ENCODE data around the gene TMEM207.

Gene TMEM207

GRCh38 chr3:190448256-190448655 lies 1.4 kb downstream of the TMEM207 start:
- DNase-seq: no peak
- in situ Hi-C loops (cut with HindIII; ENCODE audit: low pct_ligation_motif_present, low pct_unique_long_range_greater_than_20kb, low sequenced_read_pairs): no loop called here

DNA sequence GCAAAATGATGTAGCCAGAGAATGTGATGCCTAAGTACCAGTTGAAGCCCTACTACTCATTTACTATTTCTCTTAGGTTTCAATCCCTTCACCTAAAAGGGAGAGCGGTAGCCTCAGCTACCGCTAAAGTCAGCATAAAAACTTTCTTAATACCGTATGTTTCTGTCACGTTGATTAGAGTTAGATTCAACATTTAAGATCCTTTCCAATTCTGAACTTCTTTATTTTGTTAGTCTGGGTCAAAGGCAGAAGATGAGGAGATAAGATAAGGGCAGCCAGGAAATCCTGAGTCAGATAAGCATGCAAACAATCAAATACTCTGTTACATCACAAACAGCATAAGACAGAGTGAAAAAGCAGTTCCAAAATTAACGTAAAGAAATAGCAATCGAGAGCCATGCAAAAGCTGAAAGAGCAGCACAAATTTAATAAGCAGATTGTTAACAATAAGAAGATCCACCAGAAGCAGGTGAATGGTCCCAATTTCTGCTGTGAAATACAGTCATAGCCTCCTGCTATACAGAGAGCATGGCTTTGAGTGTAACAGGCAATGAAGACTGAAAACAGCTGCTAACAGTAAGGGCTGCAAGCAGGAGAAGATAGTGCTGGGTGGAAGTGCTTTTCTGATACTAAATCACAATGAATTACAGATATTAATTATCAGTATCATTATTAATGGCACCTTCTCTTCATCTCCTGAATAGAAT lies 3.0 kb downstream of the TMEM207 start:
- DNase-seq: no peak
- in situ Hi-C loops (cut with HindIII; ENCODE audit: low pct_ligation_motif_present, low pct_unique_long_range_greater_than_20kb, low sequenced_read_pairs): no loop called here

DNA sequence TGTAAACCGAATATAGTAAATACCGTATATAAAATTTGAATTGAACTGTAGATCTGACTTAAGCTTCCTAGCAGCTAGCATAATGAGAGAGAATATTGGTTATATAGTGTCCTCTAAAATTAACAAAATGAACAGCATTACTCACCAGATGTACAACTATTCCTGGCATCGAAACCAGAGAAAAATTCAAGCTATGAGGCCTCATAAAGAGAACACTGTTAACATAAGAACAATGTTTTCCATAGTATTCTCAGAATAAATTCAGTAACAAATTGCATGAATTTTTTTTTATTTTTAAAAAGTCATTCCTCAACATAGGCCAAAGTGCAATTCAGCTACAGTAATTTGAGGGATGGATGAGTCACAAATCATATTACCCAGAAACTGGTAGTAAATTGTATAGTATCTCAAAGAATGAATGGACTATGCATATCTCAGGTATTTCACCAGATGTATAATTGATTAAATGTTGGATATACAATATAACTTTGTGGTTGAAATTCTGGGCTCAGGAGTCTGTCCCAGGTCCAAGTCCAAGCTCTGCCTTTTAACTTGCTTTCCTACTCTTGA lies 5.0 kb downstream of the TMEM207 start:
- DNase-seq: no peak
- in situ Hi-C loops (cut with HindIII; ENCODE audit: low pct_ligation_motif_present, low pct_unique_long_range_greater_than_20kb, low sequenced_read_pairs): no loop called here

GRCh38 chr3:190444006-190444405 lies 5.7 kb downstream of the TMEM207 start:
- no peak for DNase-seq
- in situ Hi-C loops (cut with HindIII; ENCODE audit: low pct_ligation_motif_present, low pct_unique_long_range_greater_than_20kb, low sequenced_read_pairs): no loop called here

DNA sequence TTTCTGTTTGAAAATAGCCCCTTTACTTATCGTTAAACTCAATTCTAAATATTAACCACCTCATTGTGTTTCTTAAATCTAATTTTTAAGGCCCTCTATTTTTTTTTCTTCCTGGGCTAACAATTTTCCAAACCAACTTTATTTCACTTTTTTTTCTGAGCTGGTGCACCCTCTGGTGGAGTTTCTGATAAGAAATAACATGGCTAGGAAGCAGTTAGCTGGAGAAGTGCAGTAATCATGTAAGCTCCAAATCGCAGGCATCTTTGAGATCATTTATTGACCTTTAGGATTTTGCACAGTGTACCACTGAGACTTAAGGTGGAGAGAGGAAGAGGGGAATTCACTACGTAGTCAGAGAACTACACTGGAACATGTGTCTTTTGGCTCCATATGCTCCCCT lies 6.4 kb downstream of the TMEM207 start:
- in situ Hi-C loops (cut with HindIII; ENCODE audit: low pct_ligation_motif_present, low pct_unique_long_range_greater_than_20kb, low sequenced_read_pairs): no loop called here
- DNase-seq: peak; percentile 48

GRCh38 chr3:190442240-190442639 lies 7.5 kb downstream of the TMEM207 start:
- DNase-seq: no peak
- in situ Hi-C loops (cut with HindIII; ENCODE audit: low pct_ligation_motif_present, low pct_unique_long_range_greater_than_20kb, low sequenced_read_pairs): no loop called here

DNA sequence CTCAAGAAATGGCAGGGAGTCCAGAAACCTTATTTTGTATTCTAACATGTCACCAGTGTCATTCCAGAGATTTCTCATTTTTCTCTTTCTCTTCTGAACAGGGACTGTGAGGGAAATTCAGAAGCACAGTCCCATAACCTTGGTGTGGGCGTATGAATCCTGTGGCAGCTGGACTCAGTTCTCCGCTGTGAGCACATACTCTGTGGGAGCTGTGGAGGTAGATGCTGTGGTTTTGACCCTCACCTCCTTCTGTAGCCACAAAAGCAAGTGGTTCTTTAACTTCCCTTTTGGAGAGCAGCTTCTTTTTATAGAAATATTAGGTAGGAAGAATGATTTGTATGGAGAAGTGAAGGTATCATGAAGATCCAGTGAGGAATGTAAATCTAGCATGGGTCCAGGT lies 13.4 kb downstream of the TMEM207 start:
- DNase-seq: no peak
- in situ Hi-C loops (cut with HindIII; ENCODE audit: low pct_ligation_motif_present, low pct_unique_long_range_greater_than_20kb, low sequenced_read_pairs): no loop called here

- no peak for DNase-seq
- in situ Hi-C loops (cut with HindIII; ENCODE audit: low pct_ligation_motif_present, low pct_unique_long_range_greater_than_20kb, low sequenced_read_pairs): no loop called here
These were observed 14.1 kb downstream of the TMEM207 start for GRCh38 chr3:190435618-190436017.

- in situ Hi-C loops (cut with HindIII; ENCODE audit: low pct_ligation_motif_present, low pct_unique_long_range_greater_than_20kb, low sequenced_read_pairs): no loop called here
- no peak for DNase-seq
These were observed 16.1 kb downstream of the TMEM207 start for GRCh38 chr3:190433626-190434025.

DNA sequence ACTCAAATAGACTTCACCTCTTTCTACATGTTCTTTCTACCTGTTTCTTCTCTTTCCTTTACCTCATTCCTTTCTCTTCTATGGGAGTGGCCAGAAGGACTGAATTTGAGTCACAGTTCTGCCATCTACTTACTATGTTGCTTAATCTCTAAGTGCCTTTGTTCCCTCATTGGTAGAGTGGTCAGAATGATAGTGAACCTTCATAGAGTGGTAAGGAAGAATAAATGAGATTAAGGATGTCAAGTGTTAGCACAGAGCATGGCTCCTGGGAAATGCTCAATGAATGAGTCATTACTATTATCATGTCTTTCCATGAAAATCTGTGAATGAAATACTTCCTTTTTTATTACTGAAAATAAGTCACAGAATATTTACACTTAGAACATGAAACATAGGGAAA lies 17.5 kb downstream of the TMEM207 start:
- in situ Hi-C loops (cut with HindIII; ENCODE audit: low pct_ligation_motif_present, low pct_unique_long_range_greater_than_20kb, low sequenced_read_pairs): no loop called here
- DNase-seq: no peak

GRCh38 chr3:190430906-190431305 lies 18.8 kb downstream of the TMEM207 start:
- DNase-seq: no peak
- in situ Hi-C loops (cut with HindIII; ENCODE audit: low pct_ligation_motif_present, low pct_unique_long_range_greater_than_20kb, low sequenced_read_pairs): no loop called here

DNA sequence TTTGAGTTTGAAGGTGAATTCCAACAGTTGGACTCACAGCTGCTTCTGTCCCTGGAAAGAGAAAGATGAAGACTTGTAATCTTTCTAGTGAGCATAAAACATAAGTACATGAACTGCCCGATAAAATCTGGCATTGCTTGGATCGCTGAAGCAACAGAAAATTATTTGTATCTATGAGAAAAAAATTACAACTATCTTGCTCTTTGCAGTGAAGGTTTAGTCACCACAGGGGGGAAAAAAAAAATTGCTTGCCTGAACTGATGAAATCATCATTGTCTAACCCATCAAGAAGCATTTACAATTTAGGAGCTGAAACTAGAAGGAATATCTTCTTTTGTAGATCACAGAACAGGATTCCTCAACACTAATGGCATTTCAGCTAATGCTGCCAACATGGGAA lies 20.0 kb downstream of the TMEM207 start:
- no peak for DNase-seq
- in situ Hi-C loops (cut with HindIII; ENCODE audit: low pct_ligation_motif_present, low pct_unique_long_range_greater_than_20kb, low sequenced_read_pairs): no loop called here

GRCh38 chr3:190426806-190427507 lies 22.7 kb downstream of the TMEM207 start:
- in situ Hi-C loops (cut with HindIII; ENCODE audit: low pct_ligation_motif_present, low pct_unique_long_range_greater_than_20kb, low sequenced_read_pairs): no loop called here

DNA sequence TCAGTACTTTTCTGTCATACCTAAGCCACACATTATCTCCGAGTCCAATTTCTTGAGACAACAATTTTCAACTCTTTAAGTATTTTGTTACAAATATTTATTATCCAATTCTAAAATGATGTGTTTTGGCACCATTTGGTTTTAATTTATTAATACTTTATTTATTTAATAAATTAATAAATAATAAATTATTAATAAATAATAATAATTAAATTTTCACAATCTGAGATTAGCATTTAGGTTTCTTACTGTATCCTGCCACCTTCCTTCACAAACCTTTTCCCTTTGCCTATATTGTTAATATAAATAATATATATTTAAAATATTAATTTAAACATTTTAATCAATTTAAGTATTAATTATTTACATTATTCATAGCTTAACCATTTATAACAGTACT lies 23.9 kb downstream of the TMEM207 start:
- in situ Hi-C loops (cut with HindIII; ENCODE audit: low pct_ligation_motif_present, low pct_unique_long_range_greater_than_20kb, low sequenced_read_pairs): no loop called here
- no peak for DNase-seq

More at GRCh38 chr3:190426806-190427507, 22.7 kb downstream of the TMEM207 start:
- DNase-seq: no peak

DNA sequence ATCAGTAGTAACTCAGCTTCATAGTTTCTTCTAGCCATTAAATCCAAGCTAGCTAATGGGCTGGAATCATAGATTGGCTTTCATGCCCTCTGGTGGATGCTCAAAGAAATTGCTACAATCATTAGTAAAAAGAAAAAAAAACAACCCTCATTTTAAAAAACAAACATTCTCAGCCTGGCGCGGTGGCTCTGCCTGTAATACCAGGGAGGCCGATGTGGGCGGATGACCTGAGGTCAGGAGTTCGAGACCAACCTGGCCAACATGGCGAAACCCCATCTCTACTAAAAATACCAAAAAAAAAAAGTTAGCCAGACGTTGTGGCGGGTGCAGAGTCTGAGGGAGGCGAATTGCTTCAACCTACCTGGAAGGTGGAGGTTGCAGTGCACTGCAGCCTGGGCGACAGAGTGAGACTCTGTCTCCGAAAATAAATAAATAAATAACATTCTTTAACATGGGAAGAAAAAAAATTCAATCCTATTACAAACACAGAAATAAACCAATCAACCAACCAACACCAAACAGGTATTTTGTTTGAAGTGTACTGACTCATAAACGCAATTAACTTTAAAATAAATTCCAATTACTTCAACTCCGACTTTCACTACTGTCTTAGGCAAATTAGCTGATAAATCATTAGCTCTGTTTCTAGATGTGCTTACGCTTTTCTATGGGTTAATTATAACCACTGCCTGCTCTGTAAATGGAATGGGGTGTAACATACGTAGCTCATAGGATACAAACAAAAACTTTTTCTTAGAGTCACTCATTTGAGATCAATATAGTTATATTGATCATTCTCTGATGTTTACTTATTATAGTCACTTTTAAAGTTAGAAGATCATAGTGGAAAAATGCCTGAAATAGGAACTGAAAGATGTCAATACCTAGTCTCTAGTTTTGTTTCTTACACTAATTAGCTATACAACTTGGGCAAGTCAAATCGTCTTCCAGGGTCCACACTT lies 24.9 kb downstream of the TMEM207 start:
- DNase-seq: peak; percentile 77
- in situ Hi-C loops (cut with HindIII; ENCODE audit: low pct_ligation_motif_present, low pct_unique_long_range_greater_than_20kb, low sequenced_read_pairs): no loop called here

DNA sequence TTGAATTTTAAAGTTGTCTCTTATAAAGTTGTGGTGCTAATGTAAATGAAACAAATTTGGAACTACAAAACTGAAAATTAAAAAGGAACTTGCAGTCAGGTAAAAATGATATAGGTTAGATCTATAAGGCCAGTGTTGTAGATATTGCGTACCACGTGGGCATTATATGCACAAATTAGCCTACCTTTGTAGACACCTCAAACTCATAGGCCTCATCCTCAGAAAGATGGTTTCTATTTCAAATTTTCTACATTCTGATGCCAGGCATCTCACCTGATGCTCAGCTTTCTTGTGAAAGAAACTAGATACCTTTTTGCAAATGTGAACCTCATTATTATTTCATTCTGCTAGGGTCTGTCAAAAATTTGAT lies 25.6 kb downstream of the TMEM207 start:
- in situ Hi-C loops (cut with HindIII; ENCODE audit: low pct_ligation_motif_present, low pct_unique_long_range_greater_than_20kb, low sequenced_read_pairs): no loop called here
- no peak for DNase-seq

GRCh38 chr3:190414297-190414696 lies 35.4 kb downstream of the TMEM207 start:
- in situ Hi-C loops (cut with HindIII; ENCODE audit: low pct_ligation_motif_present, low pct_unique_long_range_greater_than_20kb, low sequenced_read_pairs): no loop called here
- no peak for DNase-seq

- DNase-seq: no peak
- in situ Hi-C loops (cut with HindIII; ENCODE audit: low pct_ligation_motif_present, low pct_unique_long_range_greater_than_20kb, low sequenced_read_pairs): no loop called here
These were observed 45.0 kb downstream of the TMEM207 start for GRCh38 chr3:190404715-190405114.

DNA sequence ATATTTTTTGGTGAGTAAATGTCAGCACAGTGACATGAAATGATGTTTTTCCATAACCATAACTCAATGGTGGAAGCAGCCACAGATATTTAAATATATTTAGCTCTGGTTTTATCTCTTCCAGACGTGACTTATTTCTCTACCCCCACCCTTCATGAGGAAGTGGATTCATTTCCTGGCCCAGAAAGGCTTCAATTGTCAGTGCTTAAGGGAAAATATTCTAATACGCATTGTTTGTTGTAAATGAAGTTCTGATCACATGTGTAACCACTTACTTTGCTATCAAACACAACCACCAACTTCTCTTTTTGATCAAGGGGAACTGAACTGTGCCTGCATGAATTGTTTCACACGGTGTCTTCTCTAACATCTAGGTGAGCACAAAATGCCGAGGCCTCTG lies 47.7 kb downstream of the TMEM207 start:
- DNase-seq: no peak
- in situ Hi-C loops (cut with HindIII; ENCODE audit: low pct_ligation_motif_present, low pct_unique_long_range_greater_than_20kb, low sequenced_read_pairs): no loop called here

Measured in ACHN (cell line).